GM12878 (cell line): Measurements from ENCODE around the gene PTPN21. TPM values are rescaled to one million over a fixed set of nuclear protein-coding genes. Genes with fewer than 3 reads are reported as not detected.

Experiments used
- ATAC-seq: fragments of 200-7000 bp; cut with Tn5 transposase; 3 replicates; pipeline ENCODE4 v1.9.1; 2020; ENCODE audit warnings: mild to moderate bottlenecking, moderate library complexity
- BruUV-seq: library from RNA; stranded (reverse); fragments of 400-500 nt; replicated peaks from 2 replicates; lab custom pipeline; 2021; lab: Mats Ljungman, UMichigan
- CTCF ChIA-PET: fragments of 300-600 bp; sonication (Branson Sonifier 250); formaldehyde crosslinking; extraction: SDS; loops from one replicate; lab custom pipeline; 2021; ENCODE audit warnings: inconsistent platforms; lab: Yijun Ruan, JAX
- POLR2A ChIA-PET: fragments of 350-600 bp; formaldehyde crosslinking; extraction: SDS; loops from one replicate; lab custom pipeline; 2021; ENCODE audit warnings: inconsistent platforms; lab: Charles Lee
- RAD21 ChIA-PET: fragments of 300-600 bp; sonication (Branson Sonifier 250); formaldehyde crosslinking; loops from one replicate; lab custom pipeline; 2023; ENCODE audit warnings: antibody characterized with exemption; ENCODE audit not compliant: unreplicated experiment; lab: Charles Lee
- SMC1A ChIA-PET: fragments of 300-600 bp; sonication (Branson Sonifier 250); formaldehyde crosslinking; loops from one replicate; lab custom pipeline; 2023; ENCODE audit not compliant: unreplicated experiment, uncharacterized antibody; lab: Charles Lee
- DNase-seq: peaks from one replicate; pipeline ENCODE4 v3.0.0-alpha.2; 2011; ENCODE audit warnings: low read depth, low spot score
- FAIRE-seq: peaks from 3 replicates; lab custom pipeline; 2011; peaks lifted over from hg19 to GRCh38; lab: Jason Lieb, UNC
- H2AFZ ChIP-seq: 2 replicates; pipeline ENCODE4 v1.6.0; 2011; ENCODE audit warnings: low read depth, low read length, control low read depth; ENCODE audit not compliant: control insufficient read depth
- H3K27ac ChIP-seq: 2 replicates; pipeline ENCODE4 v1.5.1; 2011; ENCODE audit warnings: control low read depth; ENCODE audit not compliant: control insufficient read depth, insufficient read depth
- H3K27me3 ChIP-seq, 2 experiments: replicated peaks in 1 of 2; 2 replicates each; pipeline versions ENCODE4 v1.6.0 to v1.6.1; 2011; ENCODE audit warnings: low read length in 1 of 2; ENCODE audit not compliant: control insufficient read depth in 2 of 2, insufficient read depth in 2 of 2
- H3K36me3 ChIP-seq, 2 experiments: 2 replicates each; pipeline ENCODE4 v1.5.1; 2011; ENCODE audit warnings: low read length in 1 of 2; ENCODE audit not compliant: control insufficient read depth in 2 of 2, insufficient read depth in 2 of 2
- H3K4me1 ChIP-seq: 2 replicates; pipeline ENCODE4 v1.6.1; 2011; ENCODE audit warnings: mild to moderate bottlenecking, low read length, moderate library complexity, mixed read lengths; ENCODE audit not compliant: control insufficient read depth, insufficient read depth
- H3K4me2 ChIP-seq: 2 replicates; pipeline ENCODE4 v1.6.0; 2011; ENCODE audit warnings: control low read depth; ENCODE audit not compliant: control insufficient read depth, insufficient read depth
- H3K4me3 ChIP-seq: fragments of 200-600 bp; sonication (generic); 2 replicates; pipeline ENCODE4 v1.5.1; 2016
- H3K79me2 ChIP-seq: 2 replicates; pipeline ENCODE4 v1.6.0; 2011; ENCODE audit warnings: low read length; ENCODE audit not compliant: control insufficient read depth, insufficient read depth
- H3K9ac ChIP-seq: 2 replicates; pipeline ENCODE4 v1.8.0; 2011; ENCODE audit warnings: low read length, control low read depth, mixed read lengths; ENCODE audit not compliant: control insufficient read depth, insufficient read depth
- H3K9me3 ChIP-seq: replicated peaks from 3 replicates; pipeline ENCODE4 v1.5.1; 2011; ENCODE audit warnings: mild to moderate bottlenecking, low read length; ENCODE audit not compliant: control insufficient read depth, insufficient read depth
- H4K20me1 ChIP-seq: 2 replicates; pipeline ENCODE4 v1.6.0; 2011; ENCODE audit not compliant: control insufficient read depth, insufficient read depth
- CUX1 ChIP-seq: IDR thresholded peaks from 2 replicates; pipeline ENCODE4 v1.6.1; 2012; ENCODE audit warnings: improper control_type of control experiment, low read depth, low read length; ENCODE audit not compliant: insufficient replicate concordance
- EED ChIP-seq: sonication (generic); IDR thresholded peaks from 2 replicates; pipeline ENCODE4 v1.6.1; 2016; ENCODE audit warnings: antibody characterized with exemption, low read depth
- HDAC2 ChIP-seq: fragments of 200-600 bp; sonication (generic); IDR thresholded peaks from 2 replicates; pipeline ENCODE4 v1.6.1; 2017
- IRF3 ChIP-seq: fragments of 450-650 bp; IDR thresholded peaks from 2 replicates; pipeline ENCODE4 v1.6.1; 2014; ENCODE audit warnings: mild to moderate bottlenecking
- KLF5 ChIP-seq: fragments of 450-650 bp; IDR thresholded peaks from 2 replicates; pipeline ENCODE4 v1.6.1; 2014; ENCODE audit warnings: mild to moderate bottlenecking; ENCODE audit not compliant: partially characterized antibody
- MXI1 ChIP-seq: fragments of 150-350 bp; IDR thresholded peaks from 2 replicates; pipeline ENCODE4 v1.6.1; 2011; ENCODE audit warnings: low read depth, mild to moderate bottlenecking, inconsistent platforms, low read length, improper control_type of control experiment
- PAX5 ChIP-seq: IDR thresholded peaks from 2 replicates; pipeline ENCODE4 v1.6.1; 2011; ENCODE audit warnings: low read depth, low read length, borderline replicate concordance
- SMC3 ChIP-seq: IDR thresholded peaks from 2 replicates; pipeline ENCODE4 v1.6.1; 2011; ENCODE audit warnings: low read length, improper control_type of control experiment, borderline replicate concordance
- SRF ChIP-seq, 2 experiments: IDR thresholded peaks; 2 replicates each; pipeline ENCODE4 v1.6.1; 2011; ENCODE audit warnings: low read depth in 2 of 2, low read length in 2 of 2, mild to moderate bottlenecking in 1 of 2, moderate library complexity in 1 of 2
- STAT3 ChIP-seq: IDR thresholded peaks from 2 replicates; pipeline ENCODE4 v1.6.1; 2011; ENCODE audit warnings: low read depth, low read length, improper control_type of control experiment
- TARDBP ChIP-seq: IDR thresholded peaks from 2 replicates; pipeline ENCODE4 v1.6.1; 2016; ENCODE audit warnings: borderline replicate concordance
- ZBED1 ChIP-seq: IDR thresholded peaks from 2 replicates; pipeline ENCODE4 v1.6.1; 2016; ENCODE audit warnings: borderline replicate concordance
- ZBTB40 ChIP-seq: fragments of 450-650 bp; IDR thresholded peaks from 2 replicates; pipeline ENCODE4 v1.6.1; 2016; ENCODE audit warnings: mild to moderate bottlenecking, moderate library complexity, borderline replicate concordance
- whole genome bisulfite sequencing: methylation state at CpG from one replicate; pipeline ENCODE4 v1.1.6; 2016; ENCODE audit warnings: low lambda C conversion rate; ENCODE audit not compliant: insufficient replicate concordance, insufficient coverage; ENCODE audit errors: missing lambda C conversion rate; 5-methylcytosine and 5-hydroxymethylcytosine counted together
- in situ Hi-C: fragments of 300-500 bp; cut with MboI; formaldehyde crosslinking; loops from 9 replicates; pipeline ENCODE4 v1.14.3; 2018; ENCODE audit warnings: mixed read lengths
- intact Hi-C: fragments of 100-400 bp; cut with micrococcal nuclease; formaldehyde crosslinking; loops from one replicate; pipeline ENCODE4 v1.14.2; 2022; ENCODE audit not compliant: unreplicated experiment
- polyA plus RNA-seq, 11 experiments: library from polyadenylated mRNA; depleted of rRNA in 4 of 11; unstranded in 6 of 11; stranded (reverse) in 5 of 11; fragments of >200 nt; fragmentation: Nextera tagmentation in 4 of 11; fragmentation: Illumina TruSeq in 1 of 11; extraction: Ambion mirVana in 4 of 11; extraction: Trizol in 1 of 11; gene quantifications; 1 replicate in 1 of 11; 2 replicates in 10 of 11; pipeline versions ENCODE4 v1.2.1 to v1.2.3, GENCODE V29; 2011 to 2016; ENCODE audit warnings: inconsistent platforms in 2 of 11, missing spikeins in 2 of 11, low read depth in 1 of 11
- total RNA-seq, 4 experiments: library from RNA; depleted of rRNA in 3 of 4; stranded (reverse); fragments of >200 nt in 3 of 4; fragmentation: Illumina TruSeq in 1 of 4; extraction: Trizol in 1 of 4; gene quantifications; 2 replicates each; pipeline versions ENCODE4 v1.2.1 to v1.2.3, GENCODE V29; 2013 to 2021

PTPN21 gene
- total and polyA plus RNA-seq, 10 of the 15 experiments (the other 5 are each of a cell fraction or from before 2014, with no cell fraction given) = 0.01 to 0.23 (median 0.04) TPM; not detected in 3

GRCh38 chr14:88504602-88505001 lies 50.2 kb downstream of the PTPN21 start (continued):
- TF ChIP-seq ZBED1 = no peak
- TF ChIP-seq, all 136 proteins: peak for 0

GRCh38 chr14:88503754-88504406 lies 50.9 kb downstream of the PTPN21 start:
- no peak overlapping the region for H2AFZ ChIP-seq
- CTCF ChIA-PET = no interaction called here
- TF ChIP-seq EED (no peak), PAX5 (no peak), HDAC2 (no peak), IRF3 (no peak), CUX1 (no peak), STAT3 (no peak), SMC3 (no peak), TARDBP (no peak), SRF (IDR thresholded peaks at IDR 0.05; ENCODE audit: low read depth in 2 of 2, low read length in 2 of 2) (no peak), ZBTB40 (no peak), MXI1 (no peak), KLF5 (no peak)

More at GRCh38 chr14:88503754-88504406, 50.9 kb downstream of the PTPN21 start:
- DNase-seq = no peak
- Histone ChIP-seq H3K79me2 (no peaks in the 10 kb centered on the region), H3K4me3 (no peak overlapping the region), H3K36me3 (no peaks in the 10 kb centered on the region), H3K27me3 (no peaks in the 10 kb centered on the region), H4K20me1 (no peaks in the 10 kb centered on the region), H3K4me2 (no peak overlapping the region), H3K4me1 (no peaks in the 10 kb centered on the region), H3K27ac (no peak overlapping the region), H3K9ac (no peak overlapping the region), H3K9me3 (no peaks in the 10 kb centered on the region)
- in situ Hi-C loops = no loop called here
- 15% methylated on average over 2 of the region's 2 CpGs for WGBS
- POLR2A ChIA-PET = no interaction called here
- no peak for FAIRE-seq
- intact Hi-C loops = no loop called here
- SMC1A ChIA-PET = no interaction called here
- RAD21 ChIA-PET = no interaction called here
- ATAC-seq = no peak
- no TSS peak for BruUV-seq
